Activated CD8-positive, alpha-beta memory T cell treated with anti-CD3 and anti-CD28 coated beads for 24 hours (primary cell): ENCODE measurements around the gene NCOA7.

ENCODE experiments used
- DNase-seq: peaks from one replicate; pipeline ENCODE4 v3.0.0-alpha.2; 2020

NCOA7 gene

GRCh38 chr6:125790358-125791150 lies at the start of gene NCOA7:
TSS of gene NCOA7 (plus strand) at chr6:125790960. CDS start at chr6:125815355, 24,395 bp downstream.
- DNase-seq: peak; percentile 90

GRCh38 chr6:125741336-125741735 lies 49.4 kb upstream of the NCOA7 start:
- no peak for DNase-seq

- DNase-seq: no peak
Measured at GRCh38 chr6:125742024-125742423, 48.7 kb upstream of the NCOA7 start.

GRCh38 chr6:125742464-125743120 lies 48.2 kb upstream of the NCOA7 start:
- no peak for DNase-seq

- DNase-seq: no peak
Measured at GRCh38 chr6:125743604-125744003, 47.2 kb upstream of the NCOA7 start.

GRCh38 chr6:125745281-125746018 lies 45.3 kb upstream of the NCOA7 start:
- DNase-seq: no peak

GRCh38 chr6:125746019-125746414 lies 44.7 kb upstream of the NCOA7 start:
- DNase-seq: no peak

- DNase-seq: peak; percentile 78
Measured at GRCh38 chr6:125746731-125747588, 43.8 kb upstream of the NCOA7 start.

- peak; percentile 70 for DNase-seq
Measured at GRCh38 chr6:125747589-125748405, 43.0 kb upstream of the NCOA7 start.

- DNase-seq: peak; percentile 64
Measured at GRCh38 chr6:125748406-125749172, 42.2 kb upstream of the NCOA7 start.

- DNase-seq: peak; percentile 90
Measured at GRCh38 chr6:125749173-125749864, 41.4 kb upstream of the NCOA7 start, which contains the start of gene HEY2. TSS of gene HEY2 (plus strand) at chr6:125749632. CDS start at chr6:125749777, 145 bp downstream.

GRCh38 chr6:125749865-125750691 lies 40.7 kb upstream of the NCOA7 start:
- DNase-seq: no peak

- no peak for DNase-seq
Measured at GRCh38 chr6:125750692-125751333, 39.9 kb upstream of the NCOA7 start.

- no peak for DNase-seq
Measured at GRCh38 chr6:125751334-125751916, 39.3 kb upstream of the NCOA7 start.

- no peak for DNase-seq
Measured at GRCh38 chr6:125752773-125753172, 38.0 kb upstream of the NCOA7 start.

- DNase-seq: no peak
Measured at GRCh38 chr6:125753218-125753936, 37.4 kb upstream of the NCOA7 start.

- DNase-seq: no peak
Measured at GRCh38 chr6:125753937-125754259, 36.9 kb upstream of the NCOA7 start.

- DNase-seq: no peak
Measured at GRCh38 chr6:125754566-125754965, 36.2 kb upstream of the NCOA7 start.
